HG03196 (cell line): ENCODE data around the gene ORC3.

Experiments
- ATAC-seq: cut with Tn5 transposase; IDR thresholded peaks from one replicate; pipeline ENCODE4 v1.9.1; 2021; ENCODE audit not compliant: unreplicated experiment

Gene ORC3

DNA sequence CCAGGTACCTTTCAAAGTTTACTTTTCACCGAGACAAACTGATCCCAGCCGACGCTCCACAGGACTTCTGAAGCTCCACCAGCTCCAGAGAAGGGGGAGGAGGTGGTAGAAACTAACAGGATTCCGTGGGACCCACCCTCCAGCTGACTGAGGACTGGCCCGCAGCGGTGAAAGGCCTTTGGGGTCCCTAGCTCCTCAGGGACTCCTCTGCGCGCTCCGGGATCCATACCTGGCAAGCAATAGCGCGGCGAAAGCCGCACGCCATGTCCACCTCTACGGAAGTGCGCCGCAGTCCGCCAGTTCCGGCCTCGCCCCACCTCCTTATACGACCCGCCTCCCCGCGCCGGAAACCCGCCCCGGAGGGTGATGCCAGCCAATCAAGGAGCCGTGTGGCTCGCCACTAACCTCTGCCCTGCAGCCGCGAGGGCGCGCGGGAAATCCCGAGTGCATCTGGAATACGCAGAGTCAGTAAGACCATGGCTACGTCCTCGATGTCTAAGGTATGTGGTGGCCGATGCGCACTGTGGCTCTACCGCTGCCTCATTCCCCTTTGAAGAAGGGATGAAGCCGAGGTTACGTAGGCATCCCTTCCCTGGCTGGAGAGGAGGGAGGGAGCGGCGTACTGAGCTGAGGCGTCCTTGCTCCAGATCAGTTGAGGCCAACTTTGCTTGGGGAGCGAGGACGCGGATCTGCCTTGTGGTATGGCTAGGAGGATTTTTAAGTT is at the start of gene ORC3, which contains the start of gene RARS2:
Gene ORC3 (plus strand): TSS at position 443 of the 724 bp plus-strand sequence. CDS start 34 bp downstream, at position 477.
Gene RARS2 (minus strand): TSS at position 295 of the 724 bp plus-strand sequence. CDS start 30 bp downstream, at position 265.
- peak; percentile 100 for ATAC-seq

DNA sequence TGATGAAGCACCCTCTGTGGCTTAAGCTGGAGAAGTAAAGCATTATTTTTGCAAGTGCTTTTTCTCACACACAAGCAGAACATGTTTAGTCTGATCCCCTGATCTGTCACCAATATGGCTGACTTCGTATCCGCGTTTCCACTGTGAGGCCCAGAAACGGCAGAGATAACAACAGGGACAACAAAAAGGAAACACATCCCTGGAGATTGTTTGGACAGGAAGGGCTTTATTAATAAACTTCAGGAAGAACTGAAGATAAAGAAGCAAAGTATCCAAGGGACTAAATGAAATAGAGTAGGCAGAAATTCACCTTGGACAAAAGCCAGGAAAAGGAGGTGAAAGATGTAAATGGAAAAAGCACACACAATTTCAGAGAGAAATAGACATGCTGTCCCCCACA is 49.4 kb upstream of the ORC3 start:
- ATAC-seq, result no peak

DNA sequence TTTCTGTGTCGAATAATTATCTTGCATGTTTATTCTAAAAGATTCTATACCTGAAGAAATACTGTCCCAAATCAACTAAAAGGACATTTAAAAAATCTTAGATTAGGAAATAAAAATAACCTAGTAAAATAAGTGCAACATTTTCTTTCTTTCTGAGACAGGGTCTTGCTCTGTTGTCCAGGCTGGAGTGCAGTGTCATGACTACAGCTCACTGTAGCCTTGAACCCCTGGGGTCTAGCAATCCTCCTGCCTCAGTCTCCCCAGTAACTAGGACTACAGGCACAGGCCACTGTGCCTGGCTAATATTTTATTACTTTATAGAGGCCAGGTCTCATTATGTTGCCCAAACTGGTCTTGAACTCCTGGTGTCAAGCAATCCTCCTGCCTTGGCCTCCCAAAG is 48.9 kb upstream of the ORC3 start:
- no peak for ATAC-seq

DNA sequence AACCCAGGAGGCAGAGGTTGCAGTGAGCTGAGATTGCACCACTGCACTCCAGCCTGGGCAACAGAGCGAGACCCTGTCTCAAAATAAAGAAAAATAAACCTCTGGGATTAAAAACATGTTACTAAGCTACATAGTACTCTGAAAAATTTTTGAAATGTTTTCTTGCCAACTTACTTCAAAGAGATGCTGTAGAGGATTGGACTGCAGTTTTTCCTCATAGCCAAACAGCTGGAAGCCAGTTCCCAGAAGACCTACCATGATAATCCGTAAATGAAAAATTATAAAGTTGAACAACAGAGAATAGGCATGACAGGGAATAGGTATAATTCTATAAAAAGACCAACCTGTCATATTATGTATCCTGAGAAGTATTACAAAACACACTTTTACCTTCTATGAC is 48.2 kb upstream of the ORC3 start:
- ATAC-seq, result no peak

DNA sequence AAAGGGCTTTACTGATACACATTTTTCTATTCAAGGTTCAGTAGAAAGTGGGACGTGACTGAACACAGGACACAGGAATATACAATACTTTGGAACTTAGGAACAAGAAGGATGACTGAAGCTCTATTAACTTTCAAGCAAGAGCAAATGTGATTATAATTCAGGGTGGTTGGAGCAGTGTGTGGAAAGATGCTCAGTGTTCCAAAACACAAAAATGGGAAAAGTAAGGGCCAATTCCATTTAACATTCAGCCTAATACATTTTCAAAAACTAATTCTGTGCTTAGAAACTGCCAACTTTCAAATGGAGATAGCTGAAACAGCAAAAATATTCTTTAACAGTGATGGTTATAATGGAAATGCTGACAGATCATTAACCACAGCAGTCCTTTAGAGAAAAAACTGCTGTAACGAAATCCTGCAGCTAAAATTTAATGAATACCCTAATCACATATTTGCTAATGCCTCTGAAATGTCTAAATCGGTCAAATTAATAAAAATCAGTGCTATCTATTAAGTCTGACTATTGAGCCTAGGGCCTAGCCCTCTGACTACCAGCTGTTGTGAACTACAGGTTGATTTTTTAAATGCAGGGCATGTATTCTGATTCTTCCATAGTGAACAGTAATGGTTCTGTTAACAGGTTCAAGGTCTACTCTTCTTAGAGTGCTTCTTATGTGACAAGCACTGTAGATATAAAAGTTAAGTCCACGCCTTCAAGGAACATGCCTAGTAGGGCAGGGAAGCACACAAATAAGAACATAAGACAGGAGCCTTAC is 46.0 kb upstream of the ORC3 start:
- ATAC-seq, result no peak

DNA sequence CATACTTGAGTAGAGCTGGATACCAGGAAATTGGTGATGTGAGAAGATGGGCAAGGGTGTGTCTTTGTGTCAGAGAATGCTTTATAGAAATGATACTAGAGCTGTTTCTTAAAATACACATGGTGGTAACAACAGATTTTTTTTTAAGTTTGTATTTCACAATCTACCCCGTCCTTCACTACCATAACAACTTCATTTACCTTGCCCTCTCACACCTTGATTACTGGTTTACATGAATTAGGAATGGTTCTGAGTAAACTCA is 45.5 kb upstream of the ORC3 start:
- ATAC-seq, result no peak

DNA sequence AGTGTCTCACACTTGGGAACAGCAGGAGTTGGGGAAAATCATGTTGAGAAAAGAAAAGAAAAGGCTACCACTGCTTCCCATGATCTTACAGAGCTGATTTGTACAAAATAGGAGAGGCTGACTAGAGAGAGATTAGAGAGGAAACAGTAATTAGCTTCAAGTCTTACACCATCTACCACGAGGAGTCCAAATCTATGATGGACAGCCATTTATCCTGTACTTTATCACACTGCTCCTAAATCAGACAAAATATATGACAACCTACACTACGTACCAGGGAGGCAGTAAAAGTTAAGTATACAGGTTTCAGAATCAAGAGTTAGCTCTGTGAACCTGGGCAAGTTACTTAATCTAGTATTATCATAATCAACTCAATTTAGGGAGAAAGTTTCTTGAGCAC is 38.1 kb upstream of the ORC3 start:
- no peak for ATAC-seq

DNA sequence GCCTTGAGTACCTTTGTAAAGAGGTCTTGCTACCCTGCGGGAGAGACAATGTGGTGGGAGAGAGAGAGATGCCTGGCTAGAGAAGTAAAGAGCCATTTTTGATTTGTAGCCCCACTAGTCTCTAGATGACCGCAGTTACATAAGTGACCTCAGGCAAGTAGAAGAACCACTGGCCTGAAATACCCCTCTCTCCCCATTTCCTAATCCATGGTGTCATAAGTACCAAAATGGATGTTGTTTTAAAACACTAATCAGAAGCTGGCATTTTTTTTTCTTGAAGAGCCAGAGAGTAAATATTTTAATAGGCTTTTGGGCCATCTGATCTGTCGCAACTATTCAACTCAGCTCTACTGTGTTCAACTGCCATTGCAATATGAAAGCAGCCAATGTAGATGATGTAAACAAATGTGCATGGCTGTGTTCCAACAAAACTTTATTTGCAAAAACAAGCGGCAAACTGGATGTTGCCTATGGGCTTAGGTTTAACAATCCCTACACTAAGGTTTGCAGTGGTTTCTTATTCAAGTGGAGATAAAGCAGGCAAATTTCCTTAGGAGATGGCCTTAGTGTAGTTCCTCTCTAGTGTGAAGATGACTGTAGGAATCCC is 36.7 kb upstream of the ORC3 start:
- ATAC-seq, result no peak

DNA sequence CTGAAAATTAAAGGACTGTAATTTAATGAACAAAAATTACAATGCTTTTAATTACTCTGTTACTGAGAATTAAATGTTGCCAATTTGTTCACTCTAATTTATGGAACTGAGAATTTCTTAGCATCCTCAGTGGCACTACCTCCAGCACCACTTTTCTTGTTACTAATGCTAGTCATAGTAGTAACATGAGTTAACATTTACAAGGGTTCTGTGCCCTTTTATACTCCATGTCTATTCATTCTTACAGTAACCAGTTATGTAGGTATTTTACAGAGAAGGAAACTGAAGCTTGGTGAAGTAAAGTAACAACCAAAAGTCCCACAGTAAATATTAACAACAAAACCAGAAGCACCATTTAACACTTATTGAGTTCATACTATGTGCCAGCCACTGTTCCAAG is 34.4 kb upstream of the ORC3 start:
- no peak for ATAC-seq

DNA sequence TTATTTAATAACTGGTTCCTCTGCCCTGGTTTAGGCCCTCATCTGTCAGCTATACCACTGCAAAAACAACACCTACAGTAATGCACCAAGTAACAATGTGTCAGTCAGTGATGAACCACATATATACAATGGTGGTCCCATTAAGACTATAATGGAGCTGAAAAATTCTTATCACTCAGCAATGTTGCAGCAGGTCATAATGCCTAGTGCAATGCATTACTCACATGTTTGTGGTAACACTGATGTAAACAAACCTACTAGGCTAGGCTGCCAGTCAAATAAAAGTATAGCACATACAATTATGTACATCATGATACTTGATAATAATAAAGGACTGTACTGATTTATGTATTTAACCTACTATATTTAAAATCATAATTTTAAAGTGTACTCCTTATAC is 31.5 kb upstream of the ORC3 start:
- ATAC-seq, result no peak

DNA sequence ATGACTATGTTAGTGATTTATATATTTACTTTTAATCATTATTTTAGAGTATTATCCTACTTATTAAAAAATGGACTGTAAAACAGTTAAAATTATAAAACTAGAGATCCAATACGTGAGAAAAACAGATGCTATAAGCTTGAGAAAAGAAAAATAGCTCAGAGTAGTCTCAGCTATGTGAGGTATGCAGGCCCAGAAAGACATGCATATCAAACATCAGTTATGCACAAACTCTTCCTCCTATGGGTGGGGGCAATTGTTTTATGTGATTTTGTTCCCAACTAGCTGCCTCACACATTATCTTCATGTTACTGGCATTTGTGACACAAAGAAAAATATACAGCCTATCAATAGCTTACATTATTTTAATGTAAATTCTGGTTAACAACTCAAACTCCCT is 28.9 kb upstream of the ORC3 start:
- no peak for ATAC-seq

DNA sequence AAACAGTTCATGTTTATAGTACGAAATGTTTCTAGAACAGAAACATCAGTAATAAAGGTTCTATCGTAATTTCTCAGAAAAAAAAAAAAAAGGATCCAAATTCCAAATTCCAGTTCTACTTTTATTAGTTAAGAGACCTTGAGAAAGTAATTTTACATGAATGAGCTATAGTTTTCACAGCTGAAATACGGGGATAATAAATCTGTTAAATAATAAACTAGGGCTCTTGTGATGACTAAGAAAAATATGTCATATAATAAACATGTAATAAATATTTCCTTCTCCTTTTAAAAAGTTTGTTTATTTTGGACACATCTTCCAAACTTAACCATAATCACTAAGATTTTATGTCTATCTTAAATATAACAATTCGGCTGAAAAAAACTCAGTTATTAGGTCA is 17.9 kb upstream of the ORC3 start:
- ATAC-seq, result no peak

DNA sequence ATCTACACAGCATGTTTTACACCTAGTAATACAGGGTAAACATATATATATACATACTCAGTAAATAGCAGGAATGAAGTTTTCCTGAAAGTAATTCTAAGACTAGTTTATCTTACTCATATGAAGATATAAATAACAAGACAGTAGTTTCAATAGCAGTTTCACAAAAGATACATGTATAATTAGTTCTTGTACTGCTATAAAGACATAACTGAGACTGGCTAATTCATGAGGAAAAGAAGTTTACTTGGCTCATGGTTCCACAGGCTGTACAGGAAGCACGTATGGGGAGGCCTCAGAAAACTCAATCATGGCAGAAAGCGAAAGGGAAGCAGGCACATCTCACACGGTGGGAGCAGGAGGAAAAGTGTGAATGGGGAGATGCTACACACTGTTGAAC is 17.1 kb upstream of the ORC3 start:
- no peak for ATAC-seq

DNA sequence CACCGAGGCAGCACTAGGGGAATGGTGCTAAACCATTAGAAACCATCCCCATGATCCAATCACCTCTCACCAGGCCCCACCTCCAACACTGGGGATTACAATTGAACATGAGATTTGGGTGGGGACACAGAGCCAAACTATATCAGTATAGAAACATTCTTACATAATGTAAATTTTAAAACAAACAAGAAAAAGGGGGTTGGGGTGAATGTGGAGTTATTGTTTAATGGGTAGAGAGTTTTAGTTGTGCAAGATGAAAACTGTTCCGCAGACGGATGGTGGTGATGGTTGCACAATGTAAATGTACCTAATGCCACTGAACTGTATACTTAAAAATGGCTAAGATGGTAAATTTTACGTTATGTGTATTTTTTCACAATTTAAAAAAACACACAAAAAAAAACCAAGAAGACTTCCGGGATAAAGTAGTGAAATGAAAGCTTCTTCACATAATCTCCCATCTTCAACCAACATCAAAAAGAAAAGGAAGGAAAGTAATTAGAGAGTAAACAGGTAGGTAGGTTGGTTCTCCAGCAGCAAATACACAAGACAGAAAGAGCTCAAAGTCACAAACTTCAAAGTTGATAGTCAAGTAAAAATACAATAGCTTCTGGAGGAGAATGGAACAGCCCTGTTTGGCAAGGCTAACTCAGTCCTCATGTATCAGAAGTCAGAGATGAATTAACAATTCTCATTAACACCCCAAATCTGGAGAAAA is 16.5 kb upstream of the ORC3 start:
- no peak for ATAC-seq

DNA sequence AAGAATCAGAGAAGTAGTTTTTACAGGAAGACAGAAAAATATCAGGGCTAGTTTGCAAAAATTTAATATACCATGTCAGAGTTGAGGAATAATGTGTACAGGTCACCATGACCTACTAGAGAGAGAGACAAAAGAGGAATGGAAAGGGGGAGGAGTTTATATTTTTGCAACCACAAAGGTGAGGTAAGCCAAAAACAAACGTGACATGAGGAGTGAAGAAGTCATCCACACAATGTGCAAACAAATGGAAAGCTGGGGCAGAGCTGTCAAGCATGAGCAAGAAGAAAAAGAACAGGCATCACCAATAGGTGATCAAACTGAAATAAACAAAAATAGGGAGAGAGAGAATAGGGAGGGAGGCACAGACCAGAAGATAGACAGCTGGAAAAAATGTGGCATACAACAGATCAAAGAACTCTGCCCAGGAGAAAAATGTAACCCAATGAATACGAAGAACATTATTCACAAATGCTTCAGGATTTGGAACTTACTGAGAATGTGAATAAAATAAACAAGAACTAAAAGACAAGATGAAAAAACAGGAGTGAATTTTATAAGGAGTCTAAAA is 15.6 kb upstream of the ORC3 start:
- no peak for ATAC-seq

DNA sequence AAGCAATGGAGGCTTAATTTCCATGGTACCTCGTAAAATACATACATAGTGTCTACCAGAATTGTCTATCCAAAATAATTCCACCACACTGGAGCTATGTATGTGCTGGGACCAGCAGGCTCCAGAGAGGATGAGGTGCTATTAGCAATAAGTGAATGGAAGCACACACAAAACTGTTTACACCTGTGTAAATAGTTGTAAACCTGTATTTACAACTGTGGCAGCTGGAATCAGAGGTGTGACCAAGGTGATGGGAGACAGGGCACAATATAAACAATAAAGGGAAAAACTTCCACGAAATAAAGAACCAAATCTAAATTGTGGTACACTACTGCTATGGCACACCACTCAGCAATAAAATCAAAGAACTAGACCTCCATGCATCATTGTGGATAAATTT is 14.5 kb upstream of the ORC3 start:
- ATAC-seq, result no peak

DNA sequence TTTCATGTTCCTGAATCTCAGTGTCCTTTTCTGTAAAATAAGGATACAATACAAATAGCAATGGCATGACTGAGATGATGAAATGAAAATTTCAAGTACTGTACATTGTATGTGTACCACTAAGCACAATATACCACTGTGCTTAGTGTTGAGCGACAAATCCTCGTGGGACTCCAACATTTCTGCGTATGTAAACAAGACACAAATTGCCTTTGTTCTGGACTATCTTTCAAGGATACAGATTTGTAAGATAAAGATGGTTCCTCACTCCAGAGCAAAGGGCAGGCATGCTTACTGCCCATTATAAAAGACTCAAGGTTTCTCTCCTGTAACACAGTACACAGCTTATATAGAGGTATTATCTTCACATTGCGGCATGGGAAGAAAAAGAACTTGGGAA is 6.1 kb upstream of the ORC3 start:
- no peak for ATAC-seq

DNA sequence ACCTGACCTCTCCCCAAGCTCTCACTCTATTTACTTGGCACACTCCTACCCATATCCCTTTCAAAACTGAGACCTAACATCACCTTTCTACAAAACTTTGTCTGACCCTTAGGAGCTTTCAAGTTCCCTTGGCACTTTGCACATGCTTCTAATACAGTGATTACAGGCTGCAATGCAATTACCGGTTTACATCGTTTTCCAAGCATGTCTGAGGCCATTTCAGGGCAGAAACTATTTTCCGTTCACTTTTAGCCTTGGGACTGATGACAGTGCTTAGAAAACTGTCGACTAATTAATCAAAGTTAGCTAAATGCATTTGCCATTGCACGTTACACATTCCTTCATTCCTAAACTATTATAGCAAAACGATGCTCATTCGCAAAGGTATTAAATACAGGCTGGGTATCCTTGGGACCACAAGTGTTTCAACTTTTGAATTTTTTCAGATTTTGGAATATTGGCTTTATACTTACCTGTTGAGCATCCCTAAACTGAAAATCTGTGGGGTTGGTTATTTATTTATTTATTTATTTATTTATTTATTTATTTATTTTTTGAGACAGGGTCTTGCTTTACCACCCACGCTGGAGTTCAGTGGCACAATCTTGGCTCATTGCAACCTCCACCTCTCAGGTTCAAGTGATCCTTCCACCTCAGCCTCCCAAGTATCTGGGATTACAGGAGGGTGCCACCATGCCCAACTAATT is 3.4 kb upstream of the ORC3 start:
- no peak for ATAC-seq

DNA sequence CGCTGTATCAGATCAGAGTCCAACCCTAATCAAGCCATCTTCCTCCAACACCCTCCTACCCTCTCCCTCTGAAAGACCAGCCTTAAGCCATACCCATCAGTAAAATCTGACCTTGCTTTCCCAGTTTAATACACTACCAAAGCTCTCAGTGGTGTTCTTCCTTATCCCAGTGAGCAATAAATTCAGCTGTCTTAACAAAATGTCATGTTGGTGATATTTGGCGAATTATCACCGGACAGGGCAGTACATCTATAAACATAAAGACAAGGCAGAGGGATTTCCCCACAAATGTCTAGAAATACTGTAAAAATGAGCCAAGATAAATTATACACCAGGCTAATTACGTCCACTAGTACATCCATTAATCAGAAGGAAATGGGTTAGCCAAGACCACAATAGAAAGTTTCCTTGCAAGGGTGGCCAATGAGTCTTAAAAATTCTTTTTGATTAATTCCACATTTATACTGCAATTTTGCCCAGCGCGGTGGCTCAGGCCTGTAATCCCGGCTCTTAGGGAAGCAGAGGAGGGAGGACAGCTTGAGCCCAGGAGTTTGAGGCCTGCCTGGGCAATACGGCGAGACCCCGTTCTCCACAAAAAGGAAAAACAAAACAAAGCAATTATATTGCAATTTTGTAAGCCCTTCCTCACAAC is 1.1 kb upstream of the ORC3 start:
- ATAC-seq, result no peak

DNA sequence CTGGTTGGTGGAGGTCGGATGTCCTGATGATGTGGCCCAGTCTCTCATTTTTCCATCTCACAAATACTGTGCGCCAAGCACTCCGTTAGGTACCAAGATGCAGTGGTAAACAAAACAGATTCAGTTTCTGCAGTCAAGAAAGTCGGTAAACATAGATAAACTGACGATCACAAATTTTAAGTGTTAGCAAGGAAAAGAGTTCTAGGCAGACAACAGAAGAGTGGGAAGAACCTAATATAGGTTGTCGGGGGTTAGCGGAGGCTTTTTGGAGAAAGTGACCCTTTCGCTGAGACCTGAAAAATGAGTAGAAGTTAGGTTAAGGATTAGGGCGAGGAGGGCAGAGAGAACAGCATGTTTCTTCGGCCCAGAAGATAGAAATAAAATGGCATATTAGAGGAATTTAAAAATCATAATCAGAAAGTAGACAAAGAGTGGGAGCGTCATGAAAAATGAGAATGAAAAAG is 514 bp downstream of the ORC3 start:
- no peak for ATAC-seq
